ENCODE results near the gene SPRY4. TPM values are rescaled to one million over a fixed set of nuclear protein-coding genes. Genes with fewer than 3 reads are reported as not detected.

The SPRY4 gene
- total and polyA plus RNA-seq, 8 donors = 1.3 to 13.6 (median 7.3) TPM

- WGBS, 5 donors = 90 to 93% (median 93%) methylated on average over 6 of the region's 6 CpGs
Measured at GRCh38 chr5:142330026-142330425, 5.2 kb upstream of the SPRY4 start.

DNA sequence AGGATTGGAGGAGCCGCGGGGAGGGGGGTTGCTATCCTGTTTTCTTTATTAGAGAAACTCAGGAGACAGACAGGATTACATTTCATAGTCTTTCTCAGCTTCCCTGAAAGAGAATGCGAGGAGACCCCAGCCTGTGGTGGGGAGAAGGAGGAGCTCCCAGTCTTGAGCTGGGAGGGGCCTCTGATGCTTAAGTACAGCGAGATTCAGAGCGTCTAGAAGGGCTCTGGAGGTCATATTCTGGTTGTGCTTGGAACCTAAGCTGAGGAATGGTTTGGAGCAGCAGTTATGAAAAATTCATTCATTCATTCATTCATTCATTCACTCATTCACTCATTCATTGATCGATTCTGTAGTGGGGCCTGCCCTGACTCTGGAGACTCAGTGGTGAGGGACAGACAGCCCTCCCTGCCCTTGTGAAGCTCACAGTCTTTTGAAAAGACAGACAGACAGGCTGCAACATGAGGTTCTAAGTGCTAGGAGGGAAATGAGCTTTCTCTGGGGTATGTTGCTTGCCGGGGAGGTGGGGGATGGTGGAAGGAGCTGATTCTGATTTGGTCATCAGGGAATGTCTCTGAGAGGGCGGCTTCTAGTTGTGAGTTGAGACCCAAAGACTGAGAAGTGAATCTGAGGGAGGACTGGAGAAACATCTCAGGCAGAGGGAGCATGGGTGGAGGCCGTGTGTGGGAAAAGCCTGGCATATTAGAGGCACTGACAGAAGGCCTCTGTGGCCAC lies 2.5 kb upstream of the SPRY4 start:
- peak overlapping the region in 3 of 5 donors; percentile 0 to 88 (median 77) for H3K27ac ChIP-seq
- no peak for DNase-seq
- TF ChIP-seq, protein P1, sequence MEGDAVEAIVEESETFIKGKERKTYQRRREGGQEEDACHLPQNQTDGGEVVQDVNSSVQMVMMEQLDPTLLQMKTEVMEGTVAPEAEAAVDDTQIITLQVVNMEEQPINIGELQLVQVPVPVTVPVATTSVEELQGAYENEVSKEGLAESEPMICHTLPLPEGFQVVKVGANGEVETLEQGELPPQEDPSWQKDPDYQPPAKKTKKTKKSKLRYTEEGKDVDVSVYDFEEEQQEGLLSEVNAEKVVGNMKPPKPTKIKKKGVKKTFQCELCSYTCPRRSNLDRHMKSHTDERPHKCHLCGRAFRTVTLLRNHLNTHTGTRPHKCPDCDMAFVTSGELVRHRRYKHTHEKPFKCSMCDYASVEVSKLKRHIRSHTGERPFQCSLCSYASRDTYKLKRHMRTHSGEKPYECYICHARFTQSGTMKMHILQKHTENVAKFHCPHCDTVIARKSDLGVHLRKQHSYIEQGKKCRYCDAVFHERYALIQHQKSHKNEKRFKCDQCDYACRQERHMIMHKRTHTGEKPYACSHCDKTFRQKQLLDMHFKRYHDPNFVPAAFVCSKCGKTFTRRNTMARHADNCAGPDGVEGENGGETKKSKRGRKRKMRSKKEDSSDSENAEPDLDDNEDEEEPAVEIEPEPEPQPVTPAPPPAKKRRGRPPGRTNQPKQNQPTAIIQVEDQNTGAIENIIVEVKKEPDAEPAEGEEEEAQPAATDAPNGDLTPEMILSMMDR (IDR thresholded peaks at IDR 0.05) = no peak
- TF ChIP-seq EP300 (IDR thresholded peaks at IDR 0.05) (no peak), POLR2A (IDR thresholded peaks at IDR 0.05) (no peak), POLR2AphosphoS5 (IDR thresholded peaks at IDR 0.05) (no peak)
- no peaks in the 10 kb centered on the region for H3K9me3 ChIP-seq
- intact Hi-C loops (cut with DNase I; ENCODE audit: low total_unique reads) = loop anchor here (10.0 kb wide), 1 partner anchor 218 kb away; no protein-coding TSS in a partner anchor
- peaks cover 19 to 42% (median 39%) of the 10 kb centered on the region in 4 donors for H3K4me1 ChIP-seq
- peaks cover 0 to 72% (median 25%) of the 10 kb centered on the region in 3 donors for H3K27me3 ChIP-seq
- no peak overlapping the region for H3K4me3 ChIP-seq
- H3K36me3 ChIP-seq = no peaks in the 10 kb centered on the region
- WGBS, 5 donors = 69 to 77% (median 76%) methylated on average over 9 of the region's 9 CpGs

More at GRCh38 chr5:142330026-142330425, 5.2 kb upstream of the SPRY4 start:
- Histone ChIP-seq H3K27me3 (peaks cover 0 to 47% (median 11%) of the 10 kb centered on the region in 3 donors), H3K36me3 (no peaks in the 10 kb centered on the region), H3K4me3 (no peak overlapping the region), H3K27ac (no peak overlapping the region), H3K4me1 (peaks cover 13 to 17% (median 14%) of the 10 kb centered on the region in 4 donors), H3K9me3 (no peaks in the 10 kb centered on the region)
- no peak for DNase-seq
- intact Hi-C loops (cut with DNase I; ENCODE audit: low total_unique reads) = no loop called here
- TF ChIP-seq POLR2AphosphoS5 (IDR thresholded peaks at IDR 0.05) (no peak), POLR2A (IDR thresholded peaks at IDR 0.05) (no peak), EP300 (IDR thresholded peaks at IDR 0.05) (no peak)
- TF ChIP-seq, protein P1 (IDR thresholded peaks at IDR 0.05) = no peak

DNA sequence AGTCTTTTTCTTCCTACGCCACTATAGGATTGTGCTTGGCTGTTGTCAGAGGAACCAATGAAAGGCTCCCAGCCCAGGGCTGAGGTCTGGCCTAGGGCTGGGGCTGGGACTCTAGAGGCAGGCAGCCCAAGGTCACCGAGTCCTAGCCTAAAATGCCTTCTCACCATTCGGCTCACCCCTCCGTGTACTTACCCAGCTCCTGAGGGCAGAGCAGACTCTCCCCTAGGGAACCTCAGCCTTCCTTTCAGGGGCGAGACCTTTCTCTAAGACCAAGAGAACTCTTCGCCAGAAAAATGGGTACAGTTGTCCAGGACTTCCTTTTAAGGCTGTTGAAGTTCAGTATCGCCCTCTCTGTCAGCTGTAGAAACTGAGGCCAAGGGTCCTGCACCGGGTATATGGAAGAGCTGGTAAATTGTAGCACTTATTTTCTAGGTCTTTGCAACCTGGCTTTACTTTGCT lies 1.7 kb upstream of the SPRY4 start:
- H3K27ac ChIP-seq = peak overlapping the region; percentile 75 to 89 (median 88)
- peaks cover 19 to 50% (median 46%) of the 10 kb centered on the region in 4 donors for H3K4me1 ChIP-seq
- peak overlapping the region in 3 of 4 donors; percentile 51 to 63 (median 57) for H3K4me3 ChIP-seq
- H3K9me3 ChIP-seq = no peaks in the 10 kb centered on the region
- intact Hi-C loops (cut with DNase I; ENCODE audit: low total_unique reads) = loop anchor here (10.0 kb wide), 1 partner anchor 218 kb away; no protein-coding TSS in a partner anchor
- peaks cover 0 to 76% (median 25%) of the 10 kb centered on the region in 3 donors for H3K27me3 ChIP-seq
- TF ChIP-seq POLR2AphosphoS5 (IDR thresholded peaks at IDR 0.05) = no peak
- TF ChIP-seq POLR2A (IDR thresholded peaks at IDR 0.05) = no peak
- no peak for TF ChIP-seq EP300 (IDR thresholded peaks at IDR 0.05)
- TF ChIP-seq, protein P1 (IDR thresholded peaks at IDR 0.05) = no peak
- no peak for DNase-seq
- 41 to 66% (median 60%) methylated on average over 7 to 8 of the region's 8 CpGs for WGBS, 5 donors
- H3K36me3 ChIP-seq = no peaks in the 10 kb centered on the region

- H3K27ac ChIP-seq = peak overlapping the region; percentile 75 to 89 (median 88)
- H3K27me3 ChIP-seq = peaks cover 0 to 76% (median 25%) of the 10 kb centered on the region in 3 donors
- 2 to 8% (median 4%) methylated on average over 17 to 44 of the region's 44 CpGs for WGBS, 5 donors
- no peaks in the 10 kb centered on the region for H3K36me3 ChIP-seq
- H3K4me3 ChIP-seq = peak overlapping the region; percentile 51 to 67 (median 60)
- peaks cover 19 to 56% (median 52%) of the 10 kb centered on the region in 4 donors for H3K4me1 ChIP-seq
- TF ChIP-seq EP300 (IDR thresholded peaks at IDR 0.05) (no peak), POLR2A (IDR thresholded peaks at IDR 0.05) (no peak), POLR2AphosphoS5 (IDR thresholded peaks at IDR 0.05) (no peak)
- TF ChIP-seq, protein P1 (IDR thresholded peaks at IDR 0.05) = no peak
- no peaks in the 10 kb centered on the region for H3K9me3 ChIP-seq
- intact Hi-C loops (cut with DNase I; ENCODE audit: low total_unique reads) = loop anchor here (10.0 kb wide), 1 partner anchor 219 kb away; no protein-coding TSS in a partner anchor
- peak; percentile 44 to 84 for DNase-seq
Measured at GRCh38 chr5:142325725-142326479, 1.1 kb upstream of the SPRY4 start.

Data from stomach (tissue), 9 donors.